Left ventricle myocardium inferior (tissue), 1 donor: ENCODE results near the gene TINAGL1. TPM values are rescaled to one million over a fixed set of nuclear protein-coding genes. Genes with fewer than 3 reads are reported as not detected.
A peak's percentile ranks its signal among the peaks of the same experiment; 100 is the strongest.

Experiments used
- DNase-seq: peaks from one replicate; pipeline ENCODE4 v3.0.0-alpha.2; 2020
- H3K27ac ChIP-seq: fragments of 200-600 bp; replicated peaks from 2 replicates; pipeline ENCODE4 v1.8.0; 2021
- H3K27me3 ChIP-seq: fragments of 200-600 bp; 2 replicates; pipeline ENCODE4 v1.8.0; 2021; ENCODE audit warnings: low read depth
- H3K36me3 ChIP-seq: fragments of 200-600 bp; 2 replicates; pipeline ENCODE4 v1.8.0; 2021
- H3K4me1 ChIP-seq: fragments of 200-600 bp; 2 replicates; pipeline ENCODE4 v1.8.0; 2021
- H3K4me3 ChIP-seq: fragments of 200-600 bp; 2 replicates; pipeline ENCODE4 v1.8.0; 2021; ENCODE audit warnings: mild to moderate bottlenecking, moderate library complexity
- H3K9me3 ChIP-seq: fragments of 200-600 bp; replicated peaks from 2 replicates; pipeline ENCODE4 v1.8.0; 2021
- intact Hi-C: fragments of 100-400 bp; cut with micrococcal nuclease; formaldehyde crosslinking; loops from one replicate; pipeline ENCODE4 v1.11.0; 2022
- total RNA-seq: library from RNA; stranded (reverse); fragmentation: NEBNext Ultra II Directional; extraction: Animal tissue kit (Norgen Biotek cat#: 25700); gene quantifications from one replicate; pipeline ENCODE4 v1.2.1, GENCODE V29; 2021
- TF ChIP-seq, protein P1 (sequence below): fragments of 200-600 bp; IDR thresholded peaks from 2 replicates; pipeline ENCODE4 v1.8.0; 2021; ENCODE audit warnings: antibody characterized with exemption, mild to moderate bottlenecking, borderline replicate concordance
- donor health status: DM: no; HTN: yes; CAD: no; lungs with severe emphysema.

Gene TINAGL1
- total RNA-seq, 1 donor from 2014 or later: 223 TPM

DNA sequence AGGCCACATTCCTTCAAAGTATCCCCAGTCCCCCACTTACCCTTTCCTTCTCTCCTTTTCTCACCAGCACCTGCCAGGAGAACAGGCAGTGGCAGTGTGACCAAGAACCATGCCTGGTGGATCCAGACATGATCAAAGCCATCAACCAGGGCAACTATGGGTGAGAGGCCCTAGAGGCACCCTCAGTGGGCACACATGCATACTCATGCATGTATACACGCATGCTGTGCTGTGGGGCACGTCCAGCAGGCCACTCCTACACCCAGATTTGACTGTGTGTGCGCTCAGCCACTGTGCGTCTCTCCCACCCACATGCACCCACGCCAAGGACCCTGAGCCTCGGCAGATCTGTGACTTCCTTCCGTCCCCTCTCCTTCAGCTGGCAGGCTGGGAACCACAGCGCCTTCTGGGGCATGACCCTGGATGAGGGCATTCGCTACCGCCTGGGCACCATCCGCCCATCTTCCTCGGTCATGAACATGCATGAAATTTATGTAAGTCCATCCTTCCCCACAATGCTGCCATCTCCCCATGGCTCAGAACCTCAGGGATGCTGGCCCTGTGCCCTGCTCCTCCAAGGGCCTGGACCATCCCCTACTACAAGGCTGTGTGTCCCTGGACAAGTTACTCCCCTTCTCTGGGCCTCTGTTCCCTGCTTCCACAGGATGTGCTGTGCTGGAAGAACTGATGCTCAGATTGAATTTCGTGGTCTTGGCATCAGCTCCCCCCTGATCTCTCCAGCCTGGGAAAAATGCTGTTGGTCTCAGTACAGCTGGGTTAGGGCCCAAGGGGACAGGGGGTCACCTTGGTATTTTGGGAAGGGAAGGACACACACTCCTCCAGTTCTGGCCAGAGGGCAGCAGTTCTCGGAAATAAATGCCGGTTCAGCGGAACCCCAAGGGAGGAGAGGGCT, 7.0 kb downstream of the TINAGL1 start:
- Histone ChIP-seq H3K36me3 (peaks cover 61% of the 10 kb centered on the region), H3K27me3 (no peaks in the 10 kb centered on the region), H3K4me3 (peak overlapping the region; percentile 70), H3K9me3 (no peaks in the 10 kb centered on the region), H3K27ac (peak overlapping the region; percentile 97), H3K4me1 (peaks cover 95% of the 10 kb centered on the region)
- TF ChIP-seq, protein P1, sequence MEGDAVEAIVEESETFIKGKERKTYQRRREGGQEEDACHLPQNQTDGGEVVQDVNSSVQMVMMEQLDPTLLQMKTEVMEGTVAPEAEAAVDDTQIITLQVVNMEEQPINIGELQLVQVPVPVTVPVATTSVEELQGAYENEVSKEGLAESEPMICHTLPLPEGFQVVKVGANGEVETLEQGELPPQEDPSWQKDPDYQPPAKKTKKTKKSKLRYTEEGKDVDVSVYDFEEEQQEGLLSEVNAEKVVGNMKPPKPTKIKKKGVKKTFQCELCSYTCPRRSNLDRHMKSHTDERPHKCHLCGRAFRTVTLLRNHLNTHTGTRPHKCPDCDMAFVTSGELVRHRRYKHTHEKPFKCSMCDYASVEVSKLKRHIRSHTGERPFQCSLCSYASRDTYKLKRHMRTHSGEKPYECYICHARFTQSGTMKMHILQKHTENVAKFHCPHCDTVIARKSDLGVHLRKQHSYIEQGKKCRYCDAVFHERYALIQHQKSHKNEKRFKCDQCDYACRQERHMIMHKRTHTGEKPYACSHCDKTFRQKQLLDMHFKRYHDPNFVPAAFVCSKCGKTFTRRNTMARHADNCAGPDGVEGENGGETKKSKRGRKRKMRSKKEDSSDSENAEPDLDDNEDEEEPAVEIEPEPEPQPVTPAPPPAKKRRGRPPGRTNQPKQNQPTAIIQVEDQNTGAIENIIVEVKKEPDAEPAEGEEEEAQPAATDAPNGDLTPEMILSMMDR: no peak
- peak; percentile 53 for DNase-seq
- intact Hi-C loops: no loop called here

DNA sequence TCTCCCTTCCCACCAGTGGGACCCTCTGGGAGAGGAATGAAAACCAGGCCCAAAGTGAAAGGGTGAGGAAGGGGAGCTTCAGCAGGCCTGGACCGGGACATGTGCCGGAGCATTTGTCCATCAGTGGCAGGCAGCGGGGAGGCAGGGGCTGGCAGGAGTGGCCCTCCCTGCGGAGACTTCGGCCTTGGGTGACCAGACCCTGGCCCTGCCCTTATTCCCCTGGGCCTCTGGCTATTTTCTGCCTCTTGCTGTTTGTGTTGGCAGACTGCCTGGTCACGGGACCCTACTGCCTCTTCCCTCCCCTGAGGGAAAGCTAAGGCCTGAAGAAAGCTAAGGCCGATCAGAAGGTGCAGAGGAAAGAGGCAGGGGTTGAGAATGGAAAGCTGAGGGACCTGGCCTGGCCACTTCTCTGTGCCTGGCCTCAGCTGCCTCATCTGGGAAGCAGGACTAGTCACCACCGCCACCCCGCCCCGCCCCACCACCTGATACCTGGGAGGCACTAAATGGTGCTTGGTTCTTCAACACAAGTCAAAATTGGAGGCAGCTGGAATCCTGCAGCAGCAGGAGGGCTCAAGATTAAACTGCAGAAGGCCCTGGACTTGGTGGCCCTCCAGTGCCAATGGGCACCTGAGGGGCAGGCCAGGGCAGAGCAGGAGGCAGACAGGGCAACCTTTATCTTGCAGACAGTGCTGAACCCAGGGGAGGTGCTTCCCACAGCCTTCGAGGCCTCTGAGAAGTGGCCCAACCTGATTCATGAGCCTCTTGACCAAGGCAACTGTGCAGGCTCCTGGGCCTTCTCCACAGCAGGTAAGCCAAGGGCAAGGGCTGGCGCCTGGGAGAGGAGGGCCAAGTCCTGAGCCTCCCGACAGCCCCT, 7.9 kb downstream of the TINAGL1 start:
- no peaks in the 10 kb centered on the region for H3K9me3 ChIP-seq
- H3K4me3 ChIP-seq: peak overlapping the region; percentile 70
- intact Hi-C loops: no loop called here
- H3K4me1 ChIP-seq: peaks cover 100% of the 10 kb centered on the region
- peak; percentile 89 for DNase-seq
- no peaks in the 10 kb centered on the region for H3K27me3 ChIP-seq
- peaks cover 57% of the 10 kb centered on the region for H3K36me3 ChIP-seq
- TF ChIP-seq, protein P1: no peak
- peak overlapping the region; percentile 97 for H3K27ac ChIP-seq

DNA sequence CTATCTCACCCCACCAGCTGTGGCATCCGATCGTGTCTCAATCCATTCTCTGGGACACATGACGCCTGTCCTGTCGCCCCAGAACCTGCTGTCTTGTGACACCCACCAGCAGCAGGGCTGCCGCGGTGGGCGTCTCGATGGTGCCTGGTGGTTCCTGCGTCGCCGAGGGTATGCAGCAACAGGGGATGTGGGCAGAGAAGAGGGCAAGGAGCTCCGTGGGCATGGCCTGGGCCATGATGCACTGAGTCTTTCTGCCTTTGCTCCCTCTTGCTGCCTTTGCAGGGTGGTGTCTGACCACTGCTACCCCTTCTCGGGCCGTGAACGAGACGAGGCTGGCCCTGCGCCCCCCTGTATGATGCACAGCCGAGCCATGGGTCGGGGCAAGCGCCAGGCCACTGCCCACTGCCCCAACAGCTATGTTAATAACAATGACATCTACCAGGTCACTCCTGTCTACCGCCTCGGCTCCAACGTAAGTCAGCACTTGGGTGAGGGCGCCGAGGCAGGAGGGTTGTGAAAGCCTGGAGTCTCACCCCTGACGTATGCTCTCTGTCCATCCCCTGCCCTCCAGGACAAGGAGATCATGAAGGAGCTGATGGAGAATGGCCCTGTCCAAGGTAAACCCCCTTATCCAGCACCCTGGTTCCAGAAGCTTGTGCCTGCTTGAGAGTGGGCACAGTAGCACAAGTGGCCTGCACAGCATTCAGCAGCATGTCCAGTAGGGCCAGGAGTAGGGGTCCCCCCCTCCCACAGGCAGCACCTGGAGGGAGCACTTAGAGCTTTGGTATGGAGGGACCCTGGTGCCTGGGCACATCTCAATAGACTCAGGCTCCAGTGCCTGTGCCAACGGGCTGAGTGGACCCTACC, 8.8 kb downstream of the TINAGL1 start:
- DNase-seq: no peak
- TF ChIP-seq, protein P1: no peak
- Histone ChIP-seq H3K4me1 (peaks cover 99% of the 10 kb centered on the region), H3K9me3 (no peaks in the 10 kb centered on the region), H3K36me3 (peaks cover 51% of the 10 kb centered on the region), H3K27ac (peak overlapping the region; percentile 97), H3K4me3 (peak overlapping the region; percentile 70), H3K27me3 (no peaks in the 10 kb centered on the region)
- intact Hi-C loops: no loop called here

DNA sequence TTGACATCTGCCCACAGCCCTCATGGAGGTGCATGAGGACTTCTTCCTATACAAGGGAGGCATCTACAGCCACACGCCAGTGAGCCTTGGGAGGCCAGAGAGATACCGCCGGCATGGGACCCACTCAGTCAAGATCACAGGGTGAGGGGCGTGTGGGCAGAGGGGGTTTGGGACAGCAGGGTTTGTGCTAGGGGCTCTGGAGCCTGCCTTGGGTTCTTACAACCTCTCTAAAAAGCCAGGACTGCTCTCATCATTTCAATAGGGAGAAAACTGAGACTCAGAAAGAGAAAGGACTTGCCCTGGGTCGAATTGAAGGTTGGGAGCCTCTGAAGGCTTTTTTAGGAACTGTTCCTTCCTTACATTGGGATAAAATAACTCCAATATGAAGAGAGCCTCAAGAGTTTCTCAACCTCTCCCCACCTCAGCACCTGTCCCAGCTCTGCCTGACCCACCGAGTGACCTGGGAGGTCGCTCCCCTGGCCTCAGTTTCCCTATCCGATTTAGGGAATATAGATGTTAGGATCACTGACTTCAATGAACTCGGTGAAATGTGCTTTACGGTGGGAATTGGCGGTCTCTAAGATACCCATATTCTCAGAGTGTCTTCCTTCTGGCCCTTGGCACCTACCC, 9.5 kb downstream of the TINAGL1 start:
- TF ChIP-seq, protein P1: no peak
- peak overlapping the region; percentile 70 for H3K4me3 ChIP-seq
- DNase-seq: no peak
- H3K36me3 ChIP-seq: peaks cover 51% of the 10 kb centered on the region
- intact Hi-C loops: no loop called here
- H3K27ac ChIP-seq: peak overlapping the region; percentile 97
- H3K9me3 ChIP-seq: no peaks in the 10 kb centered on the region
- no peaks in the 10 kb centered on the region for H3K27me3 ChIP-seq
- H3K4me1 ChIP-seq: peaks cover 92% of the 10 kb centered on the region
